Measurements from ENCODE around the gene SH2D4B.
A peak's percentile ranks its signal among the peaks of the same experiment; 100 is the strongest.

The SH2D4B gene

GRCh38 chr10:80660266-80660665, 122.6 kb downstream of the SH2D4B start:
- H3K27ac ChIP-seq = no peak overlapping the region
- DNase-seq (ENCODE audit: low spot score) = no peak
- CTCF ChIA-PET = interaction anchor here (0.6 to 0.7 kb wide), 2 partner anchors 237 to 269 kb away, joined by 4 to 5 read pairs; no protein-coding TSS in a partner anchor
- TF ChIP-seq CTCF (conservative IDR thresholded peaks at IDR 0.05; ENCODE audit: low read depth) = no peak
- POLR2A ChIA-PET (ENCODE audit: low non-redundant PET) = no interaction called here

- CTCF ChIA-PET = interaction anchor here (0.6 to 2.6 kb wide), 3 partner anchors 8 to 269 kb away, joined by 4 to 23 read pairs (median 5); no protein-coding TSS in a partner anchor
- H3K27ac ChIP-seq = no peak overlapping the region
- no peak for DNase-seq (ENCODE audit: low spot score)
- POLR2A ChIA-PET (ENCODE audit: low non-redundant PET) = no interaction called here
- no peak for TF ChIP-seq CTCF (conservative IDR thresholded peaks at IDR 0.05; ENCODE audit: low read depth)
Observed at GRCh38 chr10:80660736-80661135, 123.0 kb downstream of the SH2D4B start.

GRCh38 chr10:80661526-80661925, 123.8 kb downstream of the SH2D4B start:
- POLR2A ChIA-PET (ENCODE audit: low non-redundant PET) = no interaction called here
- DNase-seq (ENCODE audit: low spot score) = no peak
- no peak for TF ChIP-seq CTCF (conservative IDR thresholded peaks at IDR 0.05; ENCODE audit: low read depth)
- H3K27ac ChIP-seq = no peak overlapping the region
- CTCF ChIA-PET = interaction anchor here (0.6 to 2.6 kb wide), 4 partner anchors 9 to 483 kb away, joined by 3 to 23 read pairs (median 3); no protein-coding TSS in a partner anchor

- ChIA-PET POLR2A (ENCODE audit: low non-redundant PET) (no interaction called here), CTCF (interaction anchor here (0.5 to 2.6 kb wide), 35 partner anchors 9 to 1587 kb away, joined by 3 to 23 read pairs (median 4); no protein-coding TSS in a partner anchor)
- DNase-seq (ENCODE audit: low spot score) = peak; percentile 74
Observed at GRCh38 chr10:80662429-80663261, 124.9 kb downstream of the SH2D4B start.

GRCh38 chr10:80664071-80664680, 126.5 kb downstream of the SH2D4B start:
- no peak overlapping the region for H3K27ac ChIP-seq
- DNase-seq (ENCODE audit: low spot score) = peak; percentile 50
- ChIA-PET CTCF (interaction anchor here (0.5 to 1.3 kb wide), 8 partner anchors 13 to 1581 kb away, joined by 3 to 8 read pairs (median 3); no protein-coding TSS in a partner anchor), POLR2A (ENCODE audit: low non-redundant PET) (no interaction called here)
- TF ChIP-seq CTCF (conservative IDR thresholded peaks at IDR 0.05; ENCODE audit: low read depth) = peak; percentile 29; the same call in 1 of the 2 replicates

More at GRCh38 chr10:80662429-80663261, 124.9 kb downstream of the SH2D4B start:
- H3K27ac ChIP-seq = no peak overlapping the region
- peak; percentile 83 for TF ChIP-seq CTCF (conservative IDR thresholded peaks at IDR 0.05; ENCODE audit: low read depth)

GRCh38 chr10:80669485-80669884, 131.8 kb downstream of the SH2D4B start:
- H3K27ac ChIP-seq = no peak overlapping the region
- TF ChIP-seq CTCF (conservative IDR thresholded peaks at IDR 0.05; ENCODE audit: low read depth) = no peak
- DNase-seq (ENCODE audit: low spot score) = no peak
- ChIA-PET POLR2A (ENCODE audit: low non-redundant PET) (no interaction called here), CTCF (interaction anchor here (0.5 to 0.7 kb wide), 2 partner anchors 30 to 1070 kb away, joined by 3 to 4 read pairs; no protein-coding TSS in a partner anchor)
